ENCODE results near the gene MTOR. TPM values are rescaled to one million over a fixed set of nuclear protein-coding genes. Genes with fewer than 3 reads are reported as not detected.
"Not testable (repeated sequence)": the region's sequence is repeated elsewhere in the genome, so short reads cannot be mapped to it uniquely, and the experiment has no call there.

The MTOR gene
- total RNA-seq, 4 donors from 2014 or later, result 32.9 to 43.7 (median 39.3) TPM

DNA sequence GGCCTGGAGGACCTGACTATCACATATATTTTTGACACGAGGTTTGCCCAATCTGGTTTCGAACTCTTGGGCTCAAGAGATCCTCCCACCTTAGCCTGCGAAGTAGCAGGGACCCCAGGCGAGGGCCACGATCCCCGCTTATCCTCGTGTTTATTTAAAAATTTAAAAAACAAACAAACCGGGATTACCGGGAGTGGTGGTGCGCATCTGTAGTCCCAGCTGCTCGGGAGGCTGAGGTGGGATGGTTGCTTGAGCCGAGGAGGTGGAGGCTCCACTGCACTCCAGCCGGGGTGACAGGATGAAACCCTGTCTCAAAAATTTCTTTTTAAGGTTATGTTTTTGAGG, 162.2 kb downstream of the MTOR start:
- Histone ChIP-seq H3K27ac (peak overlapping the region; percentile 92), H3K36me3 (peaks cover 23% of the 10 kb centered on the region), H3K4me1 (peaks cover 17% of the 10 kb centered on the region), H3K4me3 (peak overlapping the region; percentile 99), H3K27me3 (no peaks in the 10 kb centered on the region), H3K9me3 (no peaks in the 10 kb centered on the region)
- WGBS, result 66% methylated on average over 13 of the region's 13 CpGs
- TF ChIP-seq POLR2A (IDR thresholded peaks at IDR 0.05) (no peak), EP300 (IDR thresholded peaks at IDR 0.05) (no peak), POLR2AphosphoS5 (IDR thresholded peaks at IDR 0.05) (no peak)
- TF ChIP-seq, protein P1, sequence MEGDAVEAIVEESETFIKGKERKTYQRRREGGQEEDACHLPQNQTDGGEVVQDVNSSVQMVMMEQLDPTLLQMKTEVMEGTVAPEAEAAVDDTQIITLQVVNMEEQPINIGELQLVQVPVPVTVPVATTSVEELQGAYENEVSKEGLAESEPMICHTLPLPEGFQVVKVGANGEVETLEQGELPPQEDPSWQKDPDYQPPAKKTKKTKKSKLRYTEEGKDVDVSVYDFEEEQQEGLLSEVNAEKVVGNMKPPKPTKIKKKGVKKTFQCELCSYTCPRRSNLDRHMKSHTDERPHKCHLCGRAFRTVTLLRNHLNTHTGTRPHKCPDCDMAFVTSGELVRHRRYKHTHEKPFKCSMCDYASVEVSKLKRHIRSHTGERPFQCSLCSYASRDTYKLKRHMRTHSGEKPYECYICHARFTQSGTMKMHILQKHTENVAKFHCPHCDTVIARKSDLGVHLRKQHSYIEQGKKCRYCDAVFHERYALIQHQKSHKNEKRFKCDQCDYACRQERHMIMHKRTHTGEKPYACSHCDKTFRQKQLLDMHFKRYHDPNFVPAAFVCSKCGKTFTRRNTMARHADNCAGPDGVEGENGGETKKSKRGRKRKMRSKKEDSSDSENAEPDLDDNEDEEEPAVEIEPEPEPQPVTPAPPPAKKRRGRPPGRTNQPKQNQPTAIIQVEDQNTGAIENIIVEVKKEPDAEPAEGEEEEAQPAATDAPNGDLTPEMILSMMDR (IDR thresholded peaks at IDR 0.05), result no peak
- DNase-seq (ENCODE audit: low spot score in 2 of 2), result peak in 1 of 2 donors; percentile 61

DNA sequence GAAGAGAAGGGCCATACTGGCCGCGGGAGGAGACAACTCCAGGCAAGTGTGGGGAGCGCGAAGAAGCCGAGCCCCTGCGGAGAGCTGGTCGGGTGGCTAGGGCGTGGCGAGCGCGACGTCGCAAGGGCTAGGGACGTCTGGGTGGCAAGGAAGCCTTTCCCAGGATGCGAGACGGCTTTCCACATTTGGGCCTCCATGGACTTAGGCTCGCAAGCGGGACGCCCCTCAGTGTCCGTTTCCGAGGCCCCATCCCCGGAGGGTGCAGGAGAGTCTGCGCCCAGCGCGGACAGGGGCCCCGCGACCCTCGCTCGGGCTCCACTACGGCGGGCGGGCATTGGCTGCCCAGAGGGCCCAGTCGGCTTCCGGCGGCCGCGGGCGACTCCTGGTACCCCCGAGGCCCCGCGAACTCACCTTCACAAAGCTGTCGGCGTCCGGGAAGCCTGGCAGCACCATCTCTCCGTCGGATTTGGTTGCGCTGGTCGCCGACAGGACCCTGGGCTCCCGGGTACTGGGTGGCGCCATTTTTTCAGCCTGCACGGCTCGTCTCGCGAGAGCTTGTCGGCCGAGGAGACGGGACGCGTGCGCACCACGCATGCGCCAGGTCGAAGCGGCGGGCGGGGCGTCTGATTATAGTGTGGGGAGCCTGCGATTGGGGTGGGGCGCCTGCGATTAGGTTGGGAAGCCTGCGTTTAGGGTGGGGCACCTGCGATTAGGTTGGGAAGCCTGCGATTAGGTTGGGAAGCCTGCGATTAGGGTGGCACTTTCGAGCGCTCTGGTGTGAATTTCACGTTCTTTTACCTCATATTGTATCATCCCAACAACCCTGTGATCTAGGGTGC, 162.8 kb downstream of the MTOR start, which contains the start of gene EXOSC10:
Gene EXOSC10, minus strand, starts transcription at position 560 of the 839 bp plus-strand sequence. Its CDS starts 38 bp downstream, at position 522.
- H3K4me3 ChIP-seq, result peak within 1 kb of the TSS; percentile 99
- no peaks in the 10 kb centered on the region for H3K27me3 ChIP-seq
- peaks cover 17% of the 10 kb centered on the region for H3K4me1 ChIP-seq
- peaks cover 25% of the 10 kb centered on the region for H3K36me3 ChIP-seq
- WGBS, result under 1% methylated on average over 53 of the region's 78 CpGs
- TF ChIP-seq EP300 (IDR thresholded peaks at IDR 0.05) (no peak), POLR2AphosphoS5 (IDR thresholded peaks at IDR 0.05) (peak in 1 of 3 donors; percentile 30)
- H3K27ac ChIP-seq, result peak within 1 kb of the TSS; percentile 92
- DNase-seq (ENCODE audit: low spot score in 2 of 2), result peak; percentile 95 to 96
- no peaks in the 10 kb centered on the region for H3K9me3 ChIP-seq

DNA sequence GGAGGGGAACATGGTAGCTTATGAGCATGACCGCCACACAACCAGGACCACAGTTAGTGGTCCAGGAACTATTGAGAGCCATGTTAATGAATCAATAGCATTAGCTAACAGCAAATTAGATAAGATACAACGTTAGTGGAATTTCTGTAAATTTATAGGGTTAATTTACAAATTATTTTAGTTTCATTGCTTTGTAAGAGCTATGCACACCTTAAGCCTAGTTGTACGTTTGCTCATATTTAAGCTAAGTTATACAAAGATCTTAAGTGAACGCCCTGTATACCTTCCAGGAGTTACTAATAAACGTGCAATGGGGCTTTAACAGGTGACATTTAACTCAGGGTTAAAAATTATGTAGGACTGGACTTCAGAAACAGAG, 163.4 kb downstream of the MTOR start:
- DNase-seq (ENCODE audit: low spot score in 2 of 2), result no peak
- peak overlapping the region; percentile 92 for H3K27ac ChIP-seq
- H3K4me3 ChIP-seq, result peak overlapping the region; percentile 99
- H3K27me3 ChIP-seq, result no peaks in the 10 kb centered on the region
- H3K36me3 ChIP-seq, result peaks cover 31% of the 10 kb centered on the region
- peaks cover 17% of the 10 kb centered on the region for H3K4me1 ChIP-seq
- H3K9me3 ChIP-seq, result no peaks in the 10 kb centered on the region
- 19% methylated on average over 5 of the region's 5 CpGs for WGBS
- TF ChIP-seq POLR2A (IDR thresholded peaks at IDR 0.05), result no peak
- TF ChIP-seq, protein P1 (IDR thresholded peaks at IDR 0.05), result no peak
- TF ChIP-seq EP300 (IDR thresholded peaks at IDR 0.05), result no peak
- no peak for TF ChIP-seq POLR2AphosphoS5 (IDR thresholded peaks at IDR 0.05)

DNA sequence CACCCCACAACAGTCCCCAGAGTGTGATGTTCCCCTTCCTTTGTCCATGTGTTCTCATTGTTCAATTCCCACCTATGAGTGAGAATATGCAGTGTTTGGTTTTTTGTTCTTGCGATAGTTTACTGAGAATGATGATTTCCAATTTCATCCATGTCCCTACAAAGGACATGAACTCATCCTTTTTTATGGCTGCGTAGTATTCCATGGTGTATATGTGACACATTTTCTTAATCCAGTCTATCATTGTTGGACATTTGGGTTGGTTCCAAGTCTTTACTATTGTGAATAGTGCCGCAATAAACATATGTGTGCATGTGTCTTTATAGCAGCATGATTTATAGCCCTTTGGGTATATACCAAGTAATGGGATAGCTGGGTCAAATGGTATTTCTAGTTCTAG, 178.6 kb downstream of the MTOR start:
- H3K27me3 ChIP-seq, result not testable (repeated sequence)

DNA sequence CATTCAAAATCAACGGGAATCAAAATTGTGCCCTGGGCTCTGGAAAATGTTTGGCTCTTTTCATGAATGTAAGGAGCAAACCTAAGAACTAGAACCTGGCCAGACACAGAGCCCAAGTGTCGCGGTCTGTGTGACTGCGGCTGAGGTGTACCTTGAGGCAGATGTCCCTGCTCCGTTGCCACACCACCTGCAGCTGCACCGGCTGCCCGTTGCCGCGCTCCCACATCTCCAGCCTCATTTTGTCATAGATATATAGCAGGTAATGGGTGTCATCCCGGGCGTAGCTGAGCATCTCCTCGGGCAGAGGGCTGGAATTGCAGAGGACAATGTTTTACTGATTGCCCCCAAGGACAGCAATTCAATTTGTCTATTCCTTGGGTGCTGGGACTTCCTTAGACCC, 181.4 kb downstream of the MTOR start:
- Histone ChIP-seq H3K36me3 (peaks cover 71% of the 10 kb centered on the region), H3K9me3 (no peaks in the 10 kb centered on the region), H3K4me1 (peaks cover 4% of the 10 kb centered on the region), H3K27me3 (no peaks in the 10 kb centered on the region), H3K27ac (no peak overlapping the region), H3K4me3 (no peak overlapping the region)
- DNase-seq (ENCODE audit: low spot score in 2 of 2), result peak; percentile 34 to 38
- WGBS, result 78% methylated on average over 12 of the region's 12 CpGs
- TF ChIP-seq EP300 (IDR thresholded peaks at IDR 0.05) (no peak), POLR2A (IDR thresholded peaks at IDR 0.05) (no peak), POLR2AphosphoS5 (IDR thresholded peaks at IDR 0.05) (no peak)
- TF ChIP-seq, protein P1 (IDR thresholded peaks at IDR 0.05), result no peak

More for the DNA sequence above, 178.6 kb downstream of the MTOR start:
- not testable (repeated sequence) for H3K4me3 ChIP-seq; H3K9me3 ChIP-seq; DNase-seq (ENCODE audit: low spot score in 2 of 2); H3K4me1 ChIP-seq; H3K27ac ChIP-seq
- WGBS, result 100% methylated on average over 3 of the region's 3 CpGs
- H3K36me3 ChIP-seq, result peaks cover 72% of the 10 kb centered on the region

DNA sequence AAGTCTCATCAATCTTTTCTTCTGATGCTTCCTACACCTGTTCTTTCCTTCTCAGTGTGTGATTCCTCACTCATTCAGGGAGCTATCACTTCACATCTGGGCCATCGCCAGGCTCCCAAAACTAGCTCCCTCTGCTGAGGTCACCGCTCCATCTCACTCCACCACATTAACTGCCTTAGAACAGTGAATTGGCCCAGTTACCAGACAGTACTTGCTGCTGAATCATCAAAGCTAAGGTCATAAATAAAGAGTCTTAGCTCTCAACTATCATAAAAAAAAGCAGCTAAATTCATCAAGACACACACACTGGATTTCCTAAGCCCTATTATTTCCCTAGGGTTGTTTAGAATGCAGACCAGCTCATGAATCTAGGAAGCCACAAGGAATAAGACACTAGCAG, 183.7 kb downstream of the MTOR start:
- no peak for DNase-seq (ENCODE audit: low spot score in 2 of 2)
- 69% methylated on average over 2 of the region's 2 CpGs for WGBS
- H3K27me3 ChIP-seq, result no peaks in the 10 kb centered on the region
- no peak overlapping the region for H3K4me3 ChIP-seq
- H3K9me3 ChIP-seq, result no peaks in the 10 kb centered on the region
- H3K27ac ChIP-seq, result no peak overlapping the region
- TF ChIP-seq EP300 (IDR thresholded peaks at IDR 0.05) (no peak), POLR2A (IDR thresholded peaks at IDR 0.05) (no peak), POLR2AphosphoS5 (IDR thresholded peaks at IDR 0.05) (no peak)
- TF ChIP-seq, protein P1 (IDR thresholded peaks at IDR 0.05), result no peak
- H3K36me3 ChIP-seq, result peaks cover 94% of the 10 kb centered on the region
- H3K4me1 ChIP-seq, result peaks cover 4% of the 10 kb centered on the region

DNA sequence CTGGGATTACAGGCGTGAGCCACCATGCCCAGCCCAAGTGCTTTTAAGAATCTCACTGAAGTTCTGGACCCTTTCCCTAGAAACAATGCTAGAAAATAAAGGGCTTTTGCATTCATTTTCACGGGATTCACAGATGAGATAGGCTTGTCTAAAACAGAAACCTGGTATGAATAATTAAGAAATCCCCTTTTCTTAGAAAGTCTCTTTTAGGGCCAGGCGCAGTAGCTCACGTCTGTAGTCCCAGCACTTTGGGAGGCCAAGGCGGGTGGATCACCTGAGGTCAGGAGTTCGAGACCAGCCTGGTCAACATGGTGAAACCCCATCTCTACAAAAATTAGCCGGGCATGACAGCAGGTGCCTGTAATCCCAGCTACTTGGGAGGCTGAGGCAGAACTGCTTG, 189.0 kb downstream of the MTOR start:
- not testable (repeated sequence) for H3K27ac ChIP-seq; DNase-seq (ENCODE audit: low spot score in 2 of 2); H3K4me3 ChIP-seq; H3K4me1 ChIP-seq; H3K27me3 ChIP-seq; H3K9me3 ChIP-seq
- peaks cover 99% of the 10 kb centered on the region for H3K36me3 ChIP-seq
- WGBS, result 92% methylated on average over 7 of the region's 7 CpGs

Data from suprapubic skin (tissue), 4 donors.